ENCODE results near the gene RANBP1. TPM values are rescaled to one million over a fixed set of nuclear protein-coding genes. Genes with fewer than 3 reads are reported as not detected.
"Not testable (repeated sequence)": the region's sequence is repeated elsewhere in the genome, so short reads cannot be mapped to it uniquely, and the experiment has no call there.

RANBP1 gene
- 90.5 TPM for total RNA-seq

GRCh38 chr22:20115691-20116375, at the start of gene RANBP1:
TSS of gene RANBP1 (plus strand) at chr22:20116104. CDS start at chr22:20116185, 81 bp downstream.
- no peak for DNase-seq (ENCODE audit: low read depth in 2 of 3, low spot score in 2 of 3)

GRCh38 chr22:20066617-20067383, 49.1 kb upstream of the RANBP1 start:
- DNase-seq (ENCODE audit: low read depth in 2 of 3, low spot score in 2 of 3): no peak

GRCh38 chr22:20067384-20067682, 48.6 kb upstream of the RANBP1 start:
- DNase-seq (ENCODE audit: low read depth in 2 of 3, low spot score in 2 of 3): not testable (repeated sequence)

- DNase-seq (ENCODE audit: low read depth in 2 of 3, low spot score in 2 of 3): no peak
These were observed 47.3 kb upstream of the RANBP1 start for GRCh38 chr22:20068640-20069039.

- no peak for DNase-seq (ENCODE audit: low read depth in 2 of 3, low spot score in 2 of 3)
These were observed 46.4 kb upstream of the RANBP1 start for GRCh38 chr22:20069331-20070042.

GRCh38 chr22:20071524-20071972, 44.4 kb upstream of the RANBP1 start:
- no peak for DNase-seq (ENCODE audit: low read depth in 2 of 3, low spot score in 2 of 3)

GRCh38 chr22:20076627-20077172, 39.2 kb upstream of the RANBP1 start:
- DNase-seq (ENCODE audit: low read depth in 2 of 3, low spot score in 2 of 3): no peak

GRCh38 chr22:20079745-20080444, 36.0 kb upstream of the RANBP1 start, which contains the start of gene DGCR8:
TSS of gene DGCR8 (plus strand) at chr22:20080241. CDS start at chr22:20085964, 5,723 bp downstream.
- DNase-seq (ENCODE audit: low read depth in 2 of 3, low spot score in 2 of 3): peak; percentile 67 to 84 (median 81)

GRCh38 chr22:20080445-20080775, 35.5 kb upstream of the RANBP1 start:
- DNase-seq (ENCODE audit: low read depth in 2 of 3, low spot score in 2 of 3): peak in 2 of 3 donors; percentile 79

GRCh38 chr22:20080776-20081654, 34.9 kb upstream of the RANBP1 start:
- no peak for DNase-seq (ENCODE audit: low read depth in 2 of 3, low spot score in 2 of 3)

- no peak for DNase-seq (ENCODE audit: low read depth in 2 of 3, low spot score in 2 of 3)
These were observed 32.6 kb upstream of the RANBP1 start for GRCh38 chr22:20083157-20083890.

- no peak for DNase-seq (ENCODE audit: low read depth in 2 of 3, low spot score in 2 of 3)
These were observed 31.9 kb upstream of the RANBP1 start for GRCh38 chr22:20083891-20084546.

- DNase-seq (ENCODE audit: low read depth in 2 of 3, low spot score in 2 of 3): peak in 1 of 3 donors; percentile 18
These were observed 31.1 kb upstream of the RANBP1 start for GRCh38 chr22:20084547-20085413.

- no peak for DNase-seq (ENCODE audit: low read depth in 2 of 3, low spot score in 2 of 3)
These were observed 30.3 kb upstream of the RANBP1 start for GRCh38 chr22:20085651-20086050.

GRCh38 chr22:20086101-20086599, 29.8 kb upstream of the RANBP1 start:
- DNase-seq (ENCODE audit: low read depth in 2 of 3, low spot score in 2 of 3): no peak

GRCh38 chr22:20086763-20087162, 29.1 kb upstream of the RANBP1 start:
- DNase-seq (ENCODE audit: low read depth in 2 of 3, low spot score in 2 of 3): no peak
